Bronchial epithelial cell (primary cell): ENCODE measurements around the gene WNK2. TPM values are rescaled to one million over a fixed set of nuclear protein-coding genes. Genes with fewer than 3 reads are reported as not detected.
"Not testable (repeated sequence)": the region's sequence is repeated elsewhere in the genome, so short reads cannot be mapped to it uniquely, and the experiment has no call there.

Experiments
- DNase-seq: peaks from one replicate; pipeline ENCODE4 v3.0.0-alpha.2; 2010; ENCODE audit warnings: low read depth
- FAIRE-seq: peaks from 2 replicates; lab custom pipeline; 2011; peaks lifted over from hg19 to GRCh38; lab: Jason Lieb, UNC
- H3K27me3 ChIP-seq: 2 replicates; pipeline ENCODE4 v1.5.1; 2011; ENCODE audit warnings: low read length; ENCODE audit not compliant: control insufficient read depth, insufficient read depth
- H3K36me3 ChIP-seq: 2 replicates; pipeline ENCODE4 v1.5.1; 2011; ENCODE audit warnings: low read length; ENCODE audit not compliant: control insufficient read depth, insufficient read depth
- H3K4me3 ChIP-seq: 2 replicates; pipeline ENCODE4 v1.5.1; 2011; ENCODE audit warnings: mild to moderate bottlenecking, low read depth, low read length, control low read depth
- total RNA-seq: library from RNA; depleted of rRNA; stranded (reverse); fragments of >200 nt; gene quantifications from 2 replicates; pipeline ENCODE4 v1.2.1, GENCODE V29; 2014
- TF ChIP-seq, protein P1 (sequence below): IDR thresholded peaks from 2 replicates; pipeline ENCODE4 v1.5.1; 2011; ENCODE audit warnings: mild to moderate bottlenecking, moderate library complexity, low read length, control low read depth, inconsistent platforms; ENCODE audit not compliant: insufficient read depth, severe bottlenecking

Gene WNK2
- total RNA-seq, 1 donor from 2014 or later, result under 0.01 TPM

DNA sequence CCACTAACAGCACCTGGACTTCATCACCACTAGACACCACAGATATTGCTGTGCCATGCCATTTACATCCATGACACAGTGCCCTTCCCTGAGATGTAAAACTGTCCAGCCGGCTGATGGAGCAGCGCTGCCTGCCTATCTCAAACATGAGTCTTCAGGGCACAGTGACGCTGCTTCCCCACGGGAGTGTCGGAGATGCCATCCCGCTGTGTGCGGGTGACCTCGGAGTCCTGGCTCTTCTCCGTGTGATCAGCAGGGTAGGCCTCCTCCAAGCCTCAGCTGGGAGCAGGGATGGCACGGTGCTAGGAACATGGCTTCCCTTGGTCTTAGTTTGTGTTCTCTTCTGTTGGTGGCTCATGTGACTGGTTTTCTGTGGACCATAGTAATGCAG is 137.3 kb downstream of the WNK2 start:
- DNase-seq, result no peak
- FAIRE-seq, result no peak
- Histone ChIP-seq H3K4me3 (no peak overlapping the region), H3K27me3 (peaks cover 2% of the 10 kb centered on the region), H3K36me3 (no peaks in the 10 kb centered on the region)
- TF ChIP-seq, protein P1, sequence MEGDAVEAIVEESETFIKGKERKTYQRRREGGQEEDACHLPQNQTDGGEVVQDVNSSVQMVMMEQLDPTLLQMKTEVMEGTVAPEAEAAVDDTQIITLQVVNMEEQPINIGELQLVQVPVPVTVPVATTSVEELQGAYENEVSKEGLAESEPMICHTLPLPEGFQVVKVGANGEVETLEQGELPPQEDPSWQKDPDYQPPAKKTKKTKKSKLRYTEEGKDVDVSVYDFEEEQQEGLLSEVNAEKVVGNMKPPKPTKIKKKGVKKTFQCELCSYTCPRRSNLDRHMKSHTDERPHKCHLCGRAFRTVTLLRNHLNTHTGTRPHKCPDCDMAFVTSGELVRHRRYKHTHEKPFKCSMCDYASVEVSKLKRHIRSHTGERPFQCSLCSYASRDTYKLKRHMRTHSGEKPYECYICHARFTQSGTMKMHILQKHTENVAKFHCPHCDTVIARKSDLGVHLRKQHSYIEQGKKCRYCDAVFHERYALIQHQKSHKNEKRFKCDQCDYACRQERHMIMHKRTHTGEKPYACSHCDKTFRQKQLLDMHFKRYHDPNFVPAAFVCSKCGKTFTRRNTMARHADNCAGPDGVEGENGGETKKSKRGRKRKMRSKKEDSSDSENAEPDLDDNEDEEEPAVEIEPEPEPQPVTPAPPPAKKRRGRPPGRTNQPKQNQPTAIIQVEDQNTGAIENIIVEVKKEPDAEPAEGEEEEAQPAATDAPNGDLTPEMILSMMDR, result no peak

DNA sequence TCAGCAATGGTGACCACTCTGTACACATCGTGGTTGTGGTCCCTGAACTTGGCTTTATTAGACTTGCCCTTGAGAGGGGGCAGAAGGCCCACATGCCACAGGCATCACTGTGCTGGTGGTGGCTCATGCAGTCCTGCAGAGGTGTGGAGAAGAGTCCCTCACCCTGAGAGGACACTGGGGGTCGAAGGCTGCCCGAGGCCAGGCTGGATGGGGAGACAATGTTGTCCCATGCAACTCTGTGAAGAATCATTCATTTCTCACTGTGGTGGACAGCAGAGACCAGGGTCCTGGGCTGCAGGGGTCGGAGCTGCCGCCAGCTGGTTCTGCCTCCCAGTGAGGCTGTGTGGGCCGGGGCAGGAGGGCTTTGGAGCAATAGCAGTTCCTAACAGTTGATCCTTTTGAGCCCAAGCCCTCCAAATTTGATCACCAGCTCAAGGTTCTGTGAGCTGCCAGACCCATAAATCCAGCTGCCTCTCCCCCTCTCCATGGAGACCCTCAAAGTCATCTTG is 139.6 kb downstream of the WNK2 start:
- H3K36me3 ChIP-seq, H3K4me3 ChIP-seq, H3K27me3 ChIP-seq, DNase-seq: not testable (repeated sequence)
- FAIRE-seq, result peak; percentile 36

DNA sequence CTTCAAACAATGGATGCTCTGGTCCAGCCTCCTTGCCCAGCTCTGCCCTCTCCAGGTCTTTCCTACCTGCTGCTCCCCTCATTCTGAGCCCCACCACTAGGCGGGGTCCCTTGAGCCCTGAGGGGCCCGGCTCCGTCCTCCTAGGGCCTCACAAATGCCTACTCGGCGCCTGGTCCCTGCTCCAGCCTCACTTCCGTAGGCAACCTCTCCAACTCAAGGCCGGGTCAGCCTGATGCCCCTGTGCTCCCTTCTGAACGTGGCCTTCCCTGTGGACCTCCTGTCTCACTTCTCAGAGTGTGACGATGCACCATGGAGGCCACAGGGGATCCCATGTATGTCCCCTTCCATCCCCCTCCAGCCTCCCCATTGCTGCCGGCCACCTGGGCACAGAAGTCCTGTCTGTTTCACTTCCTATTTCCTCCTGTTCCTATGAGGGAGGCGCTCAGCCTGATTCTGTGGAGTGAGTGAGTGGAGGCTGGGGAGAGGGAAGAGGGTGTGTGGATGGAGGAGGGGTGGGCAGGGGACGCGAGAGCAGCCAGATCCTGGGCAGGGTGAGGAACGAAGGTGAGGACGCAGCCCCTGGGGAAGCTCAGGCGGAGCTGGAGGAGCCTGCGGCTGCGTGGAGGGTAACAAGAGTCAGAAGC is 140.4 kb downstream of the WNK2 start:
- FAIRE-seq (no peak), DNase-seq (no peak)
- Histone ChIP-seq H3K4me3 (no peak overlapping the region), H3K27me3 (peaks cover 2% of the 10 kb centered on the region), H3K36me3 (no peaks in the 10 kb centered on the region)
- TF ChIP-seq, protein P1, result no peak

DNA sequence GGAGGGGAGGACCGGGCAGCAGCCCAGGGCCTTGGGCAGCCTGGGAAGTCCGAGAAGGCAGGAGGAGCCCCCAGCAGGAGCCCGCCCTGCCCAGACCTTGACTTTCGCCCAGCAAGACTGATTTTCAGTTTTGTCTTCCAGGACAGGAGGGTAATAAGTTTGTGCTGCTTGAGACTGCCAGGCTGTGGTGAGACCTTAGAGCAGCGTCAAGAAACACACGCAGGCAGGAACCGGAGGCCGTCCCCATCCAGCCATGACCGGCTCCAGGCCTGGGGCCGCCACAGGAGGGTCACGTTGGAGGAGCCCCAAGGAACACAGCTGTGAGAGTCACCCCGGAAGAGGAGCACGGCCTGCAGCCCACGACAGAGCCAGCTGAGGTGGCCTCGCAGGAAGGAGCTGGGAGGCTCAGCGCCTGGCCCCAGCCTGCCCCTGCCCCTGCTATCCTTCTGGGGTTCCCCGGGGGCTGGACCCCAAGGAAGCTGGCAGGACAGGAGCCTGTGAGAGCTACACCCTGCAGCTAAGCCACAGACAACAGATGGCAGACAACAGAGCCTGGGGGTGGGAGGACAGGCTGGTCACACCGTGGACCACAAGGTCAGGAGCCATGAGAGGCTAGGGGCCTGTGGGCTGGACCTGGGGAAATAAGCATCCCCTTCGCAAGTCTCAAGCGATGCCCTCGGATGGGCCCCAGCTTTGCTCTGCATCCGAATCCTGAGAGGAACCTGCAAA is 141.5 kb downstream of the WNK2 start:
- DNase-seq (no peak), FAIRE-seq (no peak)
- TF ChIP-seq, protein P1, result no peak
- no peaks in the 10 kb centered on the region for H3K36me3 ChIP-seq
- no peaks in the 10 kb centered on the region for H3K27me3 ChIP-seq
- no peak overlapping the region for H3K4me3 ChIP-seq

DNA sequence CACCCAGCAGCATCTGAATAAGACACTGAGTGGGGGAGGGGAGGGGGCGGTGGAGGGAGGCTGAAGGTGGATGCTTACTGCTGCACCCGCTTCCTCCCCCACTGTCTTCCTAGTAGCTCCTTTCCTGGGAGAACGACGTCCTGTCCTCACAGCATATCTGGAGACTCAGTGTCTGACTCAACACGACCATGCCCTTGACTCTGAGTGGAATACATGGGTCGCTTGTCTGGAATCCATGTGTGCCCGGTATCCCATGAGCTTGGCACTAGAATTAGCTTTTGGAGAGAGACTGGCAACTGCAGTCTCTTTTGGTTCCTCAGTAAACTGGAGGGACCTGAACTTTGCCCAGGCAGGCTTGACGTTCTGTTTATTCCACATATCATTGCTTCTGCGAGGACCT is 142.1 kb downstream of the WNK2 start:
- Histone ChIP-seq H3K4me3 (no peak overlapping the region), H3K27me3 (no peaks in the 10 kb centered on the region), H3K36me3 (no peaks in the 10 kb centered on the region)
- TF ChIP-seq, protein P1, result no peak
- FAIRE-seq, result no peak
- DNase-seq, result peak; percentile 33

DNA sequence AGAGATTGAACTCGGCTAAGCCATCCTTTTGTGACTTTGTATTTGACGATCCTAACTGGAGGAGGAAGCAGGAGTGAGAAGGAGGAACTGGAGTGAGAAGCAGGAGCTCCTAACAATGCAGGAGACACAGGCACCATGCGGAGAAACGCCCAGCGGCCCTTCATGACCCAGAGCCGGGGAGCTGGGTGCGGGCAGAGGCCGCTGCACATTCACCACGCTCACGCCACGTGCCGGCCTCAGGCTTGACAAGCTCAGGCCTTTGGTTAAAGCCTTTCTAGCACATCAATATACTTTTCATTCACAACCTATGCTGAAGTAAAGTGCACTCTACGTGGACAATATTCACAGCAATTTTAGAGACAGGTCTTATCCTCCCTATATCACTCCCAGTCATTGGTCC is 142.7 kb downstream of the WNK2 start:
- FAIRE-seq, result no peak
- TF ChIP-seq, protein P1, result no peak
- no peak for DNase-seq
- no peaks in the 10 kb centered on the region for H3K27me3 ChIP-seq
- H3K36me3 ChIP-seq, result no peaks in the 10 kb centered on the region
- H3K4me3 ChIP-seq, result no peak overlapping the region
